ENCODE measurements around the gene MRPL18. TPM values are rescaled to one million over a fixed set of nuclear protein-coding genes. Genes with fewer than 3 reads are reported as not detected.

MRPL18 gene
- total RNA-seq, 1 donor from 2014 or later: 64.6 TPM

DNA sequence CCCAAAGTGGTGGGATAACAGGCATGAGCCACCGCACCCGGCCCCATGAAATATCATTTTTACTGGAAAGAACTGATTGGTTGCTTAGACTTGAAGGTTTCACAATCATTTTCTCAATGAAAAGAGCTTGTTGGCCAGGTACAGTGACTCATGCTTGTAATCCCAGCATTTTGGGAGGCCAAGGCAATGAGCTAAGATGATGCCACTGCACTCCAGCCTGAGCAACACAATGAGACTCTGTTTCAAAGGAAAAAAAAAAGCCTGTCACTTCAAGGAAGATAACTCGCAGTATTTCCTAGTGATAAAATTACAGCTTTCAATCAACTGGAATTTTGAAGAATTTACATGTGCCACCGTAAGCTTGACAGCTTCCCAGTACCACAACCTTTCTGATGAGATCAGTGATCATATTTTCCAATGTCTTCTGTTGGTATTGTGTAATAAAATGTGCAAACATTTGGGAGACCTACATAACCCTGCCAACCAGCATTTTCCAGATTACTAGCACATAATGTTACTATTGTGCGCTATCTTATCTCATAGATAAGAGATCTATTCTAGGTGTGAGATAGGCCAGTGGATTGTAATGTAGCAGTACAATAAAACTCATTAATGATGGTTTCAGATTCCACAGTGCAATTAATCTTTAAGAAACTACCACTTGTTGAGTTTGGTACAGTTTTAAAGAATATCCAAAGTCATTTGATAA, 17.0 kb downstream of the MRPL18 start:
- H3K27ac Mint-ChIP-seq (ENCODE audit: unreplicated experiment): no peak overlapping the region
- H3K27ac ChIP-seq (ENCODE audit: low read depth, low read length): no peak overlapping the region
- H3K27me3 Mint-ChIP-seq (ENCODE audit: low read depth, unreplicated experiment): peaks cover 2% of the 10 kb centered on the region
- no peaks in the 10 kb centered on the region for H3K36me3 Mint-ChIP-seq (ENCODE audit: low read depth, unreplicated experiment)
- no peaks in the 10 kb centered on the region for H3K4me1 ChIP-seq (ENCODE audit: insufficient read depth, low read length)
- H3K36me3 ChIP-seq (ENCODE audit: insufficient read depth, low read length): no peaks in the 10 kb centered on the region
- no peaks in the 10 kb centered on the region for H3K9me3 ChIP-seq (ENCODE audit: insufficient read depth, low read depth, low read length)
- H3K9me3 Mint-ChIP-seq (ENCODE audit: unreplicated experiment): peaks cover 1% of the 10 kb centered on the region
- peak; percentile 39 for DNase-seq (ENCODE audit: low read depth)
- no peak overlapping the region for H3K4me2 ChIP-seq (ENCODE audit: low read length)
- no peak overlapping the region for H2AFZ ChIP-seq (ENCODE audit: low read depth, low read length)
- TF ChIP-seq EZH2 (IDR thresholded peaks at IDR 0.05; ENCODE audit: insufficient read depth, low read length): no peak
- H3K4me1 Mint-ChIP-seq (ENCODE audit: low read depth, unreplicated experiment): no peaks in the 10 kb centered on the region
- no peak overlapping the region for H3K4me3 Mint-ChIP-seq (ENCODE audit: unreplicated experiment)
- no peaks in the 10 kb centered on the region for H3K79me2 ChIP-seq (ENCODE audit: insufficient read depth, low read length)
- H3K4me3 ChIP-seq (ENCODE audit: insufficient read depth, low read depth, low read length): no peak overlapping the region
- H4K20me1 ChIP-seq (ENCODE audit: insufficient read depth, low read length): no peaks in the 10 kb centered on the region
- no peak overlapping the region for H3K9ac ChIP-seq (ENCODE audit: low read length)
- FAIRE-seq: no peak
- no peaks in the 10 kb centered on the region for H3K27me3 ChIP-seq (ENCODE audit: insufficient read depth, low read length)

DNA sequence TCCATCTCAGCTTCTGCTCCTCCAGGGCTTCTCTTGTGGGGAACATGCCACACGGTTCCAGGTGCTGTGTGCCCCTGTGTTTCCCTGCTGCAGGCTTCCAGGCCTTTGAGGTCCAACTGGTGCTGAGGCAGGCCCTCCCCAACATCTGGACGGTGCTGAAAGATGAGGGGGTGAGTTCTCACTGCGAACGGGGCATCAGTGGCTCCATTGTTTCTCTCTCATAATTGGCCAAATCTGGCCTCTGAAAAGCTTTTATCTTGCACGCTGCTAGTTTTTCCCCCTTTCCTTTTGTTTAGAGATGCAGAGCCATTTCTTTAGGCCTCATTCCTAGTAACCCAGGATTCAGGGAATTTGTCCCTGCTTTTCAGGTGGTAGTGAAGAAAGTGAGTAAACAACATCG, 18.4 kb downstream of the MRPL18 start:
- Histone ChIP-seq H3K4me1 (ENCODE audit: insufficient read depth, low read length) (no peaks in the 10 kb centered on the region), H3K27me3 (ENCODE audit: insufficient read depth, low read length) (no peaks in the 10 kb centered on the region), H3K27ac (ENCODE audit: low read depth, low read length) (no peak overlapping the region), H3K4me2 (ENCODE audit: low read length) (no peak overlapping the region), H3K9me3 (ENCODE audit: insufficient read depth, low read depth, low read length) (no peaks in the 10 kb centered on the region), H3K4me3 (ENCODE audit: insufficient read depth, low read depth, low read length) (no peak overlapping the region), H4K20me1 (ENCODE audit: insufficient read depth, low read length) (no peaks in the 10 kb centered on the region), H3K79me2 (ENCODE audit: insufficient read depth, low read length) (no peaks in the 10 kb centered on the region), H2AFZ (ENCODE audit: low read depth, low read length) (no peak overlapping the region), H3K9ac (ENCODE audit: low read length) (no peak overlapping the region), H3K36me3 (ENCODE audit: insufficient read depth, low read length) (no peaks in the 10 kb centered on the region)
- Mint-ChIP-seq H3K27me3 (ENCODE audit: low read depth, unreplicated experiment) (peaks cover 2% of the 10 kb centered on the region), H3K4me1 (ENCODE audit: low read depth, unreplicated experiment) (no peaks in the 10 kb centered on the region), H3K36me3 (ENCODE audit: low read depth, unreplicated experiment) (no peaks in the 10 kb centered on the region), H3K27ac (ENCODE audit: unreplicated experiment) (no peak overlapping the region), H3K9me3 (ENCODE audit: unreplicated experiment) (no peaks in the 10 kb centered on the region), H3K4me3 (ENCODE audit: unreplicated experiment) (no peak overlapping the region)
- FAIRE-seq: no peak
- no peak for TF ChIP-seq EZH2 (IDR thresholded peaks at IDR 0.05; ENCODE audit: insufficient read depth, low read length)
- TF ChIP-seq, protein P1, sequence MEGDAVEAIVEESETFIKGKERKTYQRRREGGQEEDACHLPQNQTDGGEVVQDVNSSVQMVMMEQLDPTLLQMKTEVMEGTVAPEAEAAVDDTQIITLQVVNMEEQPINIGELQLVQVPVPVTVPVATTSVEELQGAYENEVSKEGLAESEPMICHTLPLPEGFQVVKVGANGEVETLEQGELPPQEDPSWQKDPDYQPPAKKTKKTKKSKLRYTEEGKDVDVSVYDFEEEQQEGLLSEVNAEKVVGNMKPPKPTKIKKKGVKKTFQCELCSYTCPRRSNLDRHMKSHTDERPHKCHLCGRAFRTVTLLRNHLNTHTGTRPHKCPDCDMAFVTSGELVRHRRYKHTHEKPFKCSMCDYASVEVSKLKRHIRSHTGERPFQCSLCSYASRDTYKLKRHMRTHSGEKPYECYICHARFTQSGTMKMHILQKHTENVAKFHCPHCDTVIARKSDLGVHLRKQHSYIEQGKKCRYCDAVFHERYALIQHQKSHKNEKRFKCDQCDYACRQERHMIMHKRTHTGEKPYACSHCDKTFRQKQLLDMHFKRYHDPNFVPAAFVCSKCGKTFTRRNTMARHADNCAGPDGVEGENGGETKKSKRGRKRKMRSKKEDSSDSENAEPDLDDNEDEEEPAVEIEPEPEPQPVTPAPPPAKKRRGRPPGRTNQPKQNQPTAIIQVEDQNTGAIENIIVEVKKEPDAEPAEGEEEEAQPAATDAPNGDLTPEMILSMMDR (IDR thresholded peaks at IDR 0.05; ENCODE audit: insufficient read depth, low read depth, low read length): no peak
- DNase-seq (ENCODE audit: low read depth): no peak

DNA sequence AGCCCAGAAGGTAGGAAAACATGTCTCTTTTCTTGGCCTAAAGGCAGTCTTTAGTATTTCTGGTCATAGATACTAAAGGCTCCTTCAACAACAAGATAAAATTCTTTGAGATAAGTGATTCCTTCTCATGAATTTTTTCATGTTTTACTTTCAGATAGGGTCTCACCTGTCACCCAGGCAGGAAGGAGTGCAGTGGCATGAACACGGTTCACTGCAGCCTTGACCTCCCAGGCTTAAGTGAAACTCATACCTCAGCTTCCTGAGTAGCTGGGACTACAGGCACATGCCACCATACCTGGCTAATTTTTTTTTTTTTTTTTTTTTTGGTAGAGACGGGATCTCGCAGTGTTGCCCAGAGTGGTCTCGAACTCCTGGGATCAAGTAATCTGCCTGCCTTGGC, 18.9 kb downstream of the MRPL18 start:
- Mint-ChIP-seq H3K27ac (ENCODE audit: unreplicated experiment) (no peak overlapping the region), H3K27me3 (ENCODE audit: low read depth, unreplicated experiment) (peaks cover 4% of the 10 kb centered on the region), H3K36me3 (ENCODE audit: low read depth, unreplicated experiment) (peaks cover 2% of the 10 kb centered on the region), H3K9me3 (ENCODE audit: unreplicated experiment) (no peaks in the 10 kb centered on the region), H3K4me3 (ENCODE audit: unreplicated experiment) (no peak overlapping the region), H3K4me1 (ENCODE audit: low read depth, unreplicated experiment) (no peaks in the 10 kb centered on the region)
- Histone ChIP-seq H3K4me2 (ENCODE audit: low read length) (no peak overlapping the region), H3K27me3 (ENCODE audit: insufficient read depth, low read length) (no peaks in the 10 kb centered on the region), H3K36me3 (ENCODE audit: insufficient read depth, low read length) (no peaks in the 10 kb centered on the region), H4K20me1 (ENCODE audit: insufficient read depth, low read length) (no peaks in the 10 kb centered on the region), H3K79me2 (ENCODE audit: insufficient read depth, low read length) (no peaks in the 10 kb centered on the region), H3K4me3 (ENCODE audit: insufficient read depth, low read depth, low read length) (no peak overlapping the region), H2AFZ (ENCODE audit: low read depth, low read length) (no peak overlapping the region), H3K4me1 (ENCODE audit: insufficient read depth, low read length) (no peaks in the 10 kb centered on the region), H3K27ac (ENCODE audit: low read depth, low read length) (no peak overlapping the region), H3K9ac (ENCODE audit: low read length) (no peak overlapping the region), H3K9me3 (ENCODE audit: insufficient read depth, low read depth, low read length) (no peaks in the 10 kb centered on the region)
- TF ChIP-seq, protein P1 (IDR thresholded peaks at IDR 0.05; ENCODE audit: insufficient read depth, low read depth, low read length): no peak
- no peak for TF ChIP-seq EZH2 (IDR thresholded peaks at IDR 0.05; ENCODE audit: insufficient read depth, low read length)
- FAIRE-seq: no peak
- DNase-seq (ENCODE audit: low read depth): no peak

All from astrocyte (in vitro differentiated cells and primary cell).